Hepatocyte (in vitro differentiated cells): ENCODE measurements around the gene LPP.

Experiments used
- CTCF ChIP-seq: fragments of 200-600 bp; sonication (generic); IDR thresholded peaks from 2 replicates; pipeline ENCODE4 v1.5.1; 2016; ENCODE audit warnings: antibody characterized with exemption, mild to moderate bottlenecking; ENCODE audit not compliant: poor library complexity
- EZH2 ChIP-seq: fragments of 200-600 bp; sonication (generic); IDR thresholded peaks from 2 replicates; pipeline ENCODE4 v1.6.1; 2016; ENCODE audit warnings: antibody characterized with exemption, mild to moderate bottlenecking, borderline replicate concordance
- EZH2phosphoT487 ChIP-seq: fragments of 200-600 bp; sonication (generic); IDR thresholded peaks from one replicate; pipeline ENCODE4 v1.6.1; 2018; ENCODE audit warnings: antibody characterized with exemption, mild to moderate bottlenecking, low read depth, moderate library complexity; ENCODE audit not compliant: unreplicated experiment, severe bottlenecking

- TF ChIP-seq CTCF (no peak), EZH2 (no peak), EZH2phosphoT487 (no peak)
These were observed 237.0 kb downstream of the LPP start for GRCh38 chr3:188390775-188391443.
